ENCODE measurements around the gene FRMD4B.

FRMD4B gene

GRCh38 chr3:69174871-69175737, 210.8 kb downstream of the FRMD4B start:
- in situ Hi-C loops (cut with HindIII; ENCODE audit: low pct_ligation_motif_present, low pct_unique_long_range_greater_than_20kb, low sequenced_read_pairs), result no loop called here
- no peak for DNase-seq

GRCh38 chr3:69174445-69174844, 211.4 kb downstream of the FRMD4B start:
- in situ Hi-C loops (cut with HindIII; ENCODE audit: low pct_ligation_motif_present, low pct_unique_long_range_greater_than_20kb, low sequenced_read_pairs), result no loop called here
- no peak for DNase-seq

GRCh38 chr3:69172058-69172457, 213.8 kb downstream of the FRMD4B start:
- no peak for DNase-seq
- in situ Hi-C loops (cut with HindIII; ENCODE audit: low pct_ligation_motif_present, low pct_unique_long_range_greater_than_20kb, low sequenced_read_pairs), result no loop called here

DNA sequence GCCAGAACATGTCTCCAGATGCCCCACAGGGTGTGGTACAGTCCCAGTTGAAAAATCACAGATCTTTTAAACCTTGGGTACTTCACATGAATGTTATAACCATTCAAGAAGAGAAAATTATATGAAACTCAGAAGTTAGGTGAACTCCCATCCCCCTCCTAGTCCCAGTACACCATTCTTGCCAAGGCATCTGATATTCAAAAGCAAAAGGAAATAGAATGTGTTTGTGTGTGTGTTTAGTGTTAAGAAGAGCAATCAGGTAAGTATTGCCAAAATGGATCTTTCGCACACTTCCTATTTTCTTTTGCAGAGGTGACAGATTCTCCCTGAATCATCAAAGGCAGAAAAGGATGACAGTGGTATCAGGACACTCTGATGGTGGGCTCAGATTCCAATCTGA, 219.4 kb downstream of the FRMD4B start:
- in situ Hi-C loops (cut with HindIII; ENCODE audit: low pct_ligation_motif_present, low pct_unique_long_range_greater_than_20kb, low sequenced_read_pairs), result no loop called here
- no peak for DNase-seq

DNA sequence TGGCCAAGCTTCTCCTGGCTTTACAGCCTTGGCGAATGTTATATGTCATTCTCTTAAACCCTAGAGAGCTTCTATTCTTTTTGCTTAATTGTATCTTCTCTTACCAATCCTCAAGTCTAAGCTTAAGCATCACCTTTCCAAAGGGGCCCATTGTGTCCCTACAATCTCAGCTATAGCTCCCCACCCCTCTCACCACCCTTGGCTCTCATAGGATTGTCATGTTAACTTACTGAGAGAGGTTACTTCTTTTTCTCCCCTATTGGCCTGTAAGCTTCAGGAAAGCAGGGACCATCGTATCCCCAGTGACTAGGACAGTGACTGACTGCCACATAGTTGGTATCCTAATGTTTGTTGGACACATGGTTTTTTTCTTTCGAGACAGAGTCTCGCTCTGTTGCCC, 220.1 kb downstream of the FRMD4B start:
- DNase-seq, result no peak
- in situ Hi-C loops (cut with HindIII; ENCODE audit: low pct_ligation_motif_present, low pct_unique_long_range_greater_than_20kb, low sequenced_read_pairs), result no loop called here

DNA sequence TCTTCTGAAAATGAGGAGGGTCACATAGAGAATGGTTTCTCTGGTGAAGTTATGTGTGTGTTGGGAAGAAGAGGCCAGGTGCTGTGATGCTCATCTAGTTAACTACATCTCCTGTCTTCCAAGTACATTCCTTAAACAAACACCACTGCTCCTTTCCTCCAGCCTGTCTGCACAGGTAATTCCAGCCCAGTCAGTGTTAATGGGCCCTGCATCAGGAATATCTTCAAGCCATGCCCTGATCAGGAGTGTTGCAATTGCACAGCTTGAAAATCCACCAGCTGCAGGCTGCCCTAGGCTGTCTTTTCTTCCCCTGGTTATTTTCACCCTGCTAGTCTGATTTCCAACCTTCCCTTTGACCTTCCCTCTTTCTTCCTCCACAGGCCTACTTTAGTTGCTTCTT, 221.6 kb downstream of the FRMD4B start:
- in situ Hi-C loops (cut with HindIII; ENCODE audit: low pct_ligation_motif_present, low pct_unique_long_range_greater_than_20kb, low sequenced_read_pairs), result no loop called here
- no peak for DNase-seq

DNA sequence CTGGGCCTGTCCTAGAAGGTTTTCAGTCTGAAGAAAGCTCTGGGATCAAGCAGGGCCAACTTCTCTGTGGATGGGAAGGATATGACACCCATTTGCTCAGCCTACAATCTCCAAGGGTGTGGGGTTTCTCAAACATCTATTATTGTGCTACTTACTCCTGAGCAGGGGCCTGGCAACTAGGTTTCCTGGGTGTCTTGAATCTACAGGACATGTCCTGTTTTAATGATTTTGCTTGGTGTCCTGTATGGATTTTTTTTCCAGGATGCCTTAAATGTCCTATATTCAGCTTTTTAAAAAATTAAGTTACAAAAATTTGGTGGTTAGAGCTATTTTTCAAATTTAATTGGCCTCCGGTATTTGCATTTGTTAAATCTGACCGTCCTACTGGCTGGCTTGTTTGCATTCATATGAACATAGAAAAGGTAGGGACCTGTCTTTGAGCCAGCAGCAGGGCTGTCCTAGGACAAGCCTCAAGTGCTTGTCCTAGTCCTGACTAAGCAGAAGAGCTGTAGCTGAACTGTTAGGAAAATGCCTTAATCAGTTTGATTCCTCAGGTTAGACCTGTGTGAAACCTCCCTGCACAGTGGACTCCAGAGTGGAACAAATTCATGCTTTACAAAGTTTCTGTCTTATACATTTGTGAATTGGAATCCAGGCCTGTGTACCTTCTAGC, 223.4 kb downstream of the FRMD4B start:
- DNase-seq, result no peak
- in situ Hi-C loops (cut with HindIII; ENCODE audit: low pct_ligation_motif_present, low pct_unique_long_range_greater_than_20kb, low sequenced_read_pairs), result no loop called here

GRCh38 chr3:69161587-69162307, 224.1 kb downstream of the FRMD4B start:
- DNase-seq, result peak; percentile 49
- in situ Hi-C loops (cut with HindIII; ENCODE audit: low pct_ligation_motif_present, low pct_unique_long_range_greater_than_20kb, low sequenced_read_pairs), result no loop called here

- DNase-seq, result no peak
- in situ Hi-C loops (cut with HindIII; ENCODE audit: low pct_ligation_motif_present, low pct_unique_long_range_greater_than_20kb, low sequenced_read_pairs), result no loop called here
Observed at GRCh38 chr3:69160525-69160924, 225.4 kb downstream of the FRMD4B start.

- DNase-seq, result no peak
- in situ Hi-C loops (cut with HindIII; ENCODE audit: low pct_ligation_motif_present, low pct_unique_long_range_greater_than_20kb, low sequenced_read_pairs), result no loop called here
Observed at GRCh38 chr3:69160107-69160506, 225.8 kb downstream of the FRMD4B start.

GRCh38 chr3:69149586-69149985, 236.3 kb downstream of the FRMD4B start:
- in situ Hi-C loops (cut with HindIII; ENCODE audit: low pct_ligation_motif_present, low pct_unique_long_range_greater_than_20kb, low sequenced_read_pairs), result no loop called here
- DNase-seq, result no peak

DNA sequence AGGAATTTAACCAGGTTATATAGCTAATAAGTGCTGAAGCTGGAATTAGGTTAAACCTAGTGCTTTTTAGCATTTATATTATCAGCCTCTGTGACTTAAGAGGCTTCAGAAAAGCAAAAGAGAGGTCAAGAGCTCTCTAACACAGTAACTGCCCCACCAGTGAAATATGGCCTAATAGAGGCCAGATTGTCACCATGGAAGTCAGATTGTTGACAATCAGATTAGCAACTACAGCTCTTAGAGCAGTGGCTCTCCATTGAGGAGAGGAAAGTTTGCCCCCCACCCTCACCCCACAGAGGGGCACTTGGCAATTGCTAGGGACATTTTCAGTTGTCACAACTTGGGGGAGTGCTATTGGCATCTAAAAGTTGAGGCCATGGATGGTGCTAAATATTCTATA, 240.2 kb downstream of the FRMD4B start:
- no peak for DNase-seq
- in situ Hi-C loops (cut with HindIII; ENCODE audit: low pct_ligation_motif_present, low pct_unique_long_range_greater_than_20kb, low sequenced_read_pairs), result no loop called here

- no peak for DNase-seq
- in situ Hi-C loops (cut with HindIII; ENCODE audit: low pct_ligation_motif_present, low pct_unique_long_range_greater_than_20kb, low sequenced_read_pairs), result no loop called here
Observed at GRCh38 chr3:69144631-69145245, 241.2 kb downstream of the FRMD4B start.

DNA sequence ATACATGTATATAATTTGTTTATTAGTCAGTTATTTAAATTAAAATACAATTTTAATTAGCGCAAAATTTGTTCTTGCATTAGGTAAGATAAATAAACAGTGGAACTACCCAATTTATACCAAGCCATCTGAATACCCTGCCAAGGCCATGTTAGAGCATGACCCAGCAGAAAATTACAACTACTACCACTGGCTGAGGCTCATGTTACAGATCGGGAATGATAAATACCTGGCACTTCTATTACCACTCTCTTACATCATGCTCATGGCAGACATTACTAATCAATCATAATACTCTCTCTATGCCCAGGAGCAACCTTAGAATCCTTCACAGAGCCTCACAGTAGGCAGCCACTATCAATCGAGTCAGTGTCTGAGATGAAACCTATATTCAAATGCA, 242.3 kb downstream of the FRMD4B start:
- in situ Hi-C loops (cut with HindIII; ENCODE audit: low pct_ligation_motif_present, low pct_unique_long_range_greater_than_20kb, low sequenced_read_pairs), result no loop called here
- DNase-seq, result no peak

DNA sequence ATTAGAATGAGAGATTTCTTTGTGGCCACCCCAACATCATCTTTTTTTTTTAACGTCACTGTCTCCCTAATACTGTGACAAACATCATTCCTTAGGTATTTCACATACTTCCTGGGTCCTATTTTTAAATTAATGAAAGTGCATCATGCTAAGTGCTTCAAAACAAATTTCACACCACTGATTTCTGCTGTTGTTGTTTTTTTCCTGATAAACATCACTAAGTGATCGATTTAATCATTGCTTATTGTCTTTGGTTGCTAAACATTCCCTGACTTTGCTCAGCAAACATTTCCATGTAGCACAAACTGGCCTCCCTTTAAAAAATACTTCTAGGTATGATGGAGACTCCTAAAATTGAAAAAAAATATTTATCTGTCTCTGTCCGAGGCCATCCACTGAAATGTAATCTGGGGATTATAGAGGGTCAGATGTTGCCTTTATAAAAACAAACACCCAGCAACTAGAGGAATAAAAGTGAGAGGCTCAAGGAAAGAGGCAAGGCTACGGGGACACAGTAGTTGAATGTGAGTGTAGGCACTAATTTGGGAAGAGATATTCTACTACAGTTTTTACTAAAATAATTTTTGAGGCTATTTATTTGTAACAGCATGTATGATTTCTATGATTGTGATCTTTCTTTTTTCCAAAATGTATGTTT, 243.0 kb downstream of the FRMD4B start:
- no peak for DNase-seq
- in situ Hi-C loops (cut with HindIII; ENCODE audit: low pct_ligation_motif_present, low pct_unique_long_range_greater_than_20kb, low sequenced_read_pairs), result no loop called here

- DNase-seq, result no peak
- in situ Hi-C loops (cut with HindIII; ENCODE audit: low pct_ligation_motif_present, low pct_unique_long_range_greater_than_20kb, low sequenced_read_pairs), result no loop called here
Observed at GRCh38 chr3:69142090-69142489, 243.8 kb downstream of the FRMD4B start.

DNA sequence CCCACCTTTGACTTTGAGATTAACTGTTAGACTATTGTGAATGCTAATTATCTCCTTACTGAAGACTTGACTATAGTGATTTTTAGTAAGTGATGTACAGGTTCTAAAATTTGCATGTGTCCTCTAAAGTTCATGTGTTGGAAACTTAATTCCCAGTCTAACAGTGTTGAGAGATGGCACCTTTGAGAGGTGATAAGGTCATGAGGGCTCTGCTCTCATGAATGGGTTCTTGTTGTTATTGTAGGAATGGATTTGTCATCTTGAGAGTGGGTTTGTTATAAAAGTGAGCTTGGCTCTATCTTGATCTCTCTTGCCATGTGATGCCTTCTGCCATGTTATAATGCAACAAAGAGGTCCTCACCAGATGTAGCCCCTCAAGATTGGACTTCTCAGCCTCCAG, 244.6 kb downstream of the FRMD4B start:
- DNase-seq, result no peak
- in situ Hi-C loops (cut with HindIII; ENCODE audit: low pct_ligation_motif_present, low pct_unique_long_range_greater_than_20kb, low sequenced_read_pairs), result no loop called here

DNA sequence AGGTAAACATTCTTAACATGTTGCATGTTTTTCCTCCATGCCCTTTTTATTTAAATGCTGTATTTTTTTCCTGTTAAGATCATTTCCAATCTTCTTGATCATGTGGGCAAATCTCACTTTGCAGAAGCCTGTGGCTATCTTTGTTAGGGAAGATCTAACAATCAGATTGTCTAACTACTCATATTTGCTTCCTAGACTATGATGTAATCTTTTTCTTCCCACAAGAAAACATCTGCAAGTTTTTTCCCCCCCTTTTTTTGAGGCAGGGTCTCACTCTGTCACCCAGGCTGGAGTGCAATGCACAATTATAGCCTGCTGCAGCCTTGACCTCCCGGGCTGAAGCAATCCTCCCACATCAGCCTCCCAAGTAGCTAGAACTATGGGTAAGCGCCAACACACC, 248.5 kb downstream of the FRMD4B start:
- in situ Hi-C loops (cut with HindIII; ENCODE audit: low pct_ligation_motif_present, low pct_unique_long_range_greater_than_20kb, low sequenced_read_pairs), result no loop called here
- no peak for DNase-seq

- in situ Hi-C loops (cut with HindIII; ENCODE audit: low pct_ligation_motif_present, low pct_unique_long_range_greater_than_20kb, low sequenced_read_pairs), result no loop called here
- DNase-seq, result no peak
Observed at GRCh38 chr3:69137005-69137404, 248.9 kb downstream of the FRMD4B start.
